Natural killer cell treated with Interleukin-12 subunit alpha and Interleukin-12 subunit beta and Interleukin-15 and Interleukin-18, amount 100 ng/mL, for 72 hours (primary cell): ENCODE results near the gene NEB. TPM values are rescaled to one million over a fixed set of nuclear protein-coding genes. Genes with fewer than 3 reads are reported as not detected.
"Not testable (repeated sequence)": the region's sequence is repeated elsewhere in the genome, so short reads cannot be mapped to it uniquely, and the experiment has no call there.

Source experiments
- ATAC-seq, 2 donors: fragments of 150-1000 bp; cut with Tn5 transposase in 1 of 2; sonication (Bioruptor Pico), chemical (Tn5 transposase) in 1 of 2; 2 replicates each; pipeline ENCODE4 v1.10.0; 2021
- DNase-seq: peaks from one replicate; pipeline ENCODE4 v3.0.0; 2022; ENCODE audit warnings: low spot score
- H3K27ac Mint-ChIP-seq, 2 donors: 1 replicate in 1 of 2; 2 replicates in 1 of 2; pipeline ENCODE4 v1.8.0; 2022; ENCODE audit warnings: mixed read lengths in 2 of 2, mild to moderate bottlenecking in 1 of 2, moderate library complexity in 1 of 2
- H3K27me3 Mint-ChIP-seq, 2 donors: 1 replicate in 1 of 2; 2 replicates in 1 of 2; pipeline ENCODE4 v1.8.0; 2022; ENCODE audit warnings: mixed read lengths in 2 of 2
- H3K36me3 Mint-ChIP-seq: one replicate; pipeline ENCODE4 v1.8.0; 2022; ENCODE audit warnings: mixed read lengths
- H3K4me1 Mint-ChIP-seq, 2 donors: 1 replicate in 1 of 2; 2 replicates in 1 of 2; pipeline ENCODE4 v1.8.0; 2022; ENCODE audit warnings: low read depth in 2 of 2, mixed read lengths in 2 of 2, mild to moderate bottlenecking in 1 of 2
- H3K4me3 Mint-ChIP-seq: one replicate; pipeline ENCODE4 v1.8.0; 2022; ENCODE audit warnings: mixed read lengths
- H3K9me3 Mint-ChIP-seq: 2 replicates; pipeline ENCODE4 v1.8.0; 2022; ENCODE audit warnings: mixed read lengths
- total RNA-seq, 2 donors: library from RNA; stranded (reverse); gene quantifications; one replicate each; pipeline ENCODE4 v1.2.3, GENCODE V29; 2022

The NEB gene
- total RNA-seq, 2 donors from 2014 or later = 0.31 to 2.3 TPM

GRCh38 chr2:151669585-151670081 is 64.6 kb downstream of the NEB start:
- H3K4me3 Mint-ChIP-seq = peak overlapping the region; percentile 68
- peak overlapping the region; percentile 3 to 38 for H3K27ac Mint-ChIP-seq
- H3K36me3 Mint-ChIP-seq = no peaks in the 10 kb centered on the region
- H3K27me3 Mint-ChIP-seq = no peaks in the 10 kb centered on the region
- H3K4me1 Mint-ChIP-seq = peaks cover 31 to 38% of the 10 kb centered on the region in 2 donors
- H3K9me3 Mint-ChIP-seq = no peaks in the 10 kb centered on the region
- DNase-seq (peak; percentile 62), ATAC-seq (peak; percentile 86 to 87)

DNA sequence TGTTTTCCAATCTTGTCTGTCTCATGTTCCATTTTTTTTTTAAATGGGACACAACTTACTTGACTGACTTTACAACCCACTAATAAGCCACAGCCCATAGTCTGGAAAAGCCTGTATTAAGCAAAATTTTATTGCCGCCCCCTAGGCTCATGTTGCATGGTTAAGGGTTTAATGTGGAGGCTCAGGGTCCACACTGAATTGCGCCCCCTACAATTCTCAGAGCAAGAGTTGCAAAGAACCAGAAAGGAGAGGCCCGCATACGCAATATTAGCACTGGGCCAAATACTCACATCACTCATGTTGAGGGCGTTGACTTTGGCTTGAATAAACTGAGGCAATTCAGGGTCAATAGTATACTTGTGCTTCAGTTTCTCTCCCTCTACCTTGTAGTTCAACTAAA is 65.5 kb downstream of the NEB start:
- Mint-ChIP-seq H3K4me1 (peaks cover 31 to 38% of the 10 kb centered on the region in 2 donors), H3K9me3 (no peaks in the 10 kb centered on the region), H3K27ac (peak overlapping the region in 1 of 2 donors; percentile 3), H3K27me3 (no peaks in the 10 kb centered on the region), H3K4me3 (peak overlapping the region; percentile 68), H3K36me3 (peaks cover 2% of the 10 kb centered on the region)
- DNase-seq (no peak), ATAC-seq (no peak)

- Mint-ChIP-seq H3K36me3 (peaks cover 11% of the 10 kb centered on the region), H3K27ac (no peak overlapping the region), H3K9me3 (no peaks in the 10 kb centered on the region), H3K4me3 (no peak overlapping the region), H3K27me3 (no peaks in the 10 kb centered on the region), H3K4me1 (peaks cover 20 to 22% of the 10 kb centered on the region in 2 donors)
- no peak for ATAC-seq
- DNase-seq = no peak
These were observed 68.3 kb downstream of the NEB start for GRCh38 chr2:151665959-151666358.

DNA sequence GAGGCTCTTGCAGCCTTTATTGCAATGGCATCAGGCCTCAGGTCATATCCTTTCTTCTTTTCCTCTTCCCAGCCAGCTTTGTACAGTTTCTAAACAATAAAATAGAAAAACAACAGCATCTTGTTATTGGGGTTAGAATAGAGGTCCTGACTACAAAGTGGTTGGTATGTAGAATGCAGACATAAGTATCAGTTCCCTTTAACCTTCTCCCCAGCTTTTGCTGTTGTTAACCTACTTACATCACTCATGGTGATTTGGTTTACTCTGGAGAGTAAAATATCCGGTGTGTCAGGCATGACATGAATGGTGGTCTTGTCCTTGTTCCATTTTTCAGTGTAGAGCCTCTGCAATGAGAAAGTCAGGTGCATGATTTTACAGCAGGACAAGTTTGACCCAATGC is 69.8 kb downstream of the NEB start:
- Mint-ChIP-seq H3K27ac (no peak overlapping the region), H3K9me3 (no peaks in the 10 kb centered on the region), H3K4me3 (no peak overlapping the region), H3K4me1 (peaks cover 6 to 8% of the 10 kb centered on the region in 2 donors), H3K36me3 (peaks cover 11% of the 10 kb centered on the region), H3K27me3 (no peaks in the 10 kb centered on the region)
- ATAC-seq (no peak), DNase-seq (no peak)

GRCh38 chr2:151661625-151662024 is 72.7 kb downstream of the NEB start:
- ATAC-seq = no peak
- DNase-seq = no peak
- Mint-ChIP-seq H3K4me1 (peaks cover 0 to 3% of the 10 kb centered on the region in 2 donors), H3K36me3 (peaks cover 11% of the 10 kb centered on the region), H3K9me3 (no peaks in the 10 kb centered on the region), H3K27ac (no peak overlapping the region), H3K4me3 (no peak overlapping the region), H3K27me3 (no peaks in the 10 kb centered on the region)

DNA sequence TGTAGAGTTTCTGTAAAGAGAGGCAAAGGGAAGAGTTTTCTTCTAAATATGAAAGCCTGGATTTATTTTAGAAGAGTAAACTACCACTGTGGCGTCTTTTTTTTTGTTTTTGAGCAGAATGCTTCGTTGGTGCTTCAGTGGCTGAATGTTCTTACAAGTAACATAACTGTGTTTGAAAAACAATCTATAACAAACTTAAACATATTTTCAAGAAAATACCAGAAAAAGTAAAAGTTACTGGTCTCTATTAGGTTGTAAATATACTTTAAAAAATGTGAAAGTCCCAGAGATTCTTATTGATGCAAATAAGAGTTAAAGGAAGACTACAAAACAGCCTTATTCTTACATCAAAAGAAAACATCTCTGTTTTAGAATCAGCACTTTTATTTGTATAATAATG is 76.2 kb downstream of the NEB start:
- Mint-ChIP-seq H3K4me3 (no peak overlapping the region), H3K27me3 (no peaks in the 10 kb centered on the region), H3K36me3 (peaks cover 6% of the 10 kb centered on the region), H3K27ac (no peak overlapping the region), H3K9me3 (no peaks in the 10 kb centered on the region), H3K4me1 (peaks cover 0 to 3% of the 10 kb centered on the region in 2 donors)
- ATAC-seq = no peak
- no peak for DNase-seq

DNA sequence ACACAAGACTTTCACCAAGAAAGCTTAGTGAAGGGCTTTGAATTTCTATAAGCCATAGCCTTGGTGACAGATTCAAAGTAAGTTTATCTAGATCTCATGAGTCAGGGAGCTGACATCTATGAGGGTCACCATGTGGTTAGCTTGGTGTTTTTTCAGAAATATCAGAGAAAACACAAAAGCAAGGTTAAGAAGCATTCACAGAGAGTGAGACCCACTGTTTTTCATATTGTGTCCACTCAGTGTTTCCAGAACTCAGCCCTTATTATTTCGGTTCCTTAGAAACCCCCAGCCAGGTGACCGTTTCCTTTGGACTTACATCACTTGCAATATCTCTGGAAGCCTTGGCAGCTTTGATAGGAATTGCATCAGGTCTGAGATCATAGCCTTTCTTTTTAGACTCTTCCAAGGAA is 76.6 kb downstream of the NEB start:
- Mint-ChIP-seq H3K9me3 (no peaks in the 10 kb centered on the region), H3K27me3 (no peaks in the 10 kb centered on the region), H3K36me3 (peaks cover 2% of the 10 kb centered on the region), H3K4me3 (no peak overlapping the region), H3K27ac (no peak overlapping the region), H3K4me1 (peaks cover 0 to 3% of the 10 kb centered on the region in 2 donors)
- ATAC-seq (no peak), DNase-seq (no peak)

- Mint-ChIP-seq H3K27ac (no peak overlapping the region), H3K36me3 (no peaks in the 10 kb centered on the region)
These were observed 78.4 kb downstream of the NEB start for GRCh38 chr2:151655663-151656398.

DNA sequence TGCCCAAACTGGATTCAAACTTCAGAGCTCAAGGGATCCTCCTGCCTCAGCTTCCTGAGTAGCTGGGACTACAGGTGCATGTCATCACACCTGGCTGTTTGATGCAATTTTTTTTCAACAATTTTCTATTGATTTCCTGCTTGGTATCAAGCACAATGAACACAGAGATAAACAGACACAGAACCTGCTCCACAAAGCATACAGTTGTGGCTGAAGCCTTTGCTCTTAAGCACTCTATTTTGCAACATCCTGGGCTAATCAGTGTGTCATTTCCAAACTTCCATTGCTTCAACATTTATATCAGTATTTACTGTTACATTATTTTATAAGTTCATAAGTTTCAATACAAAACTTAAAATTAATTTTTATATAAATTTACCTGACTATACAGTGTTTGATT is 79.4 kb downstream of the NEB start:
- Mint-ChIP-seq H3K27me3 (no peaks in the 10 kb centered on the region), H3K27ac (no peak overlapping the region), H3K4me3 (no peak overlapping the region), H3K9me3 (no peaks in the 10 kb centered on the region), H3K36me3 (no peaks in the 10 kb centered on the region), H3K4me1 (peaks cover 0 to 3% of the 10 kb centered on the region in 2 donors)
- no peak for DNase-seq
- no peak for ATAC-seq

More at GRCh38 chr2:151655663-151656398, 78.4 kb downstream of the NEB start:
- peaks cover 0 to 3% of the 10 kb centered on the region in 2 donors for H3K4me1 Mint-ChIP-seq
- ATAC-seq (no peak), DNase-seq (no peak)
- H3K9me3 Mint-ChIP-seq = no peaks in the 10 kb centered on the region
- no peak overlapping the region for H3K4me3 Mint-ChIP-seq
- H3K27me3 Mint-ChIP-seq = no peaks in the 10 kb centered on the region

DNA sequence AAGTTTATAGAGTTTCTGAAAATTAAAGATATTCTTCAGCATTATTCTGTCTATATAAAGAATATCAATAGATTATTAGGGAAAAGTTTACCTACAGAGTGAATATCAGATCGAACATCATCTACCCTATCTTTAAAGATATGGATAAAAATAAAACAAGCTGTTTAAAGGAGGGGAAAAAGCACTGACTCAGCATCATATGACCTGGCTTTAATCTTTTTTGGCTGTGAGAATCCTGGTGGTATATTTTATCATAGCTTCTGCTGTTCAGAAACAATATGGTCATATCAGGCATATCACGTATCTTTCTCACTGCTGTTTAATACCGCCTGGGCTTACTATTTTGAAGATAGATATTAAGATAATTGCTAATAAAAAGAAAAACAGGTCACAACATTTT is 80.2 kb downstream of the NEB start:
- H3K27ac Mint-ChIP-seq = no peak overlapping the region
- no peaks in the 10 kb centered on the region for H3K36me3 Mint-ChIP-seq
- H3K9me3 Mint-ChIP-seq = no peaks in the 10 kb centered on the region
- no peaks in the 10 kb centered on the region for H3K27me3 Mint-ChIP-seq
- no peak for ATAC-seq
- DNase-seq = no peak
- no peak overlapping the region for H3K4me3 Mint-ChIP-seq
- H3K4me1 Mint-ChIP-seq = peaks cover 0 to 3% of the 10 kb centered on the region in 2 donors

DNA sequence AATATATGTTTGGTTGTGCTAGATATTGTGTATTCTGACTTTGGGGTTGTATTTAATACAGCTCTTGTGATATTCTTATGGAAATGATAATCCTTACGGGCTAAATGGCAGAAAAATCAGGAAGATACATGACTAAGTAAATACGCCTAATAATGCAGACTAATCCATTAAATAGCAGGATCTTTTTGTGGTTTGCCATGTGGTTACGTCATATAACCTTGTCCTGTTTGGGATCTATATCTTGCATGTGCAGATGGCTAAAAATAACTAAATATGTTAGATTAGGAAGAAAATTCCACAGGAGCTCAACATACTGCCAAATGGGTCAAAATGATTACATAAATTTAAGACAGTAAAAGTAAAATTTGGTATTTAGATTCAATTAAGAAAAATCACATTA is 83.0 kb downstream of the NEB start:
- DNase-seq (no peak), ATAC-seq (no peak)
- H3K27me3 Mint-ChIP-seq = no peaks in the 10 kb centered on the region

DNA sequence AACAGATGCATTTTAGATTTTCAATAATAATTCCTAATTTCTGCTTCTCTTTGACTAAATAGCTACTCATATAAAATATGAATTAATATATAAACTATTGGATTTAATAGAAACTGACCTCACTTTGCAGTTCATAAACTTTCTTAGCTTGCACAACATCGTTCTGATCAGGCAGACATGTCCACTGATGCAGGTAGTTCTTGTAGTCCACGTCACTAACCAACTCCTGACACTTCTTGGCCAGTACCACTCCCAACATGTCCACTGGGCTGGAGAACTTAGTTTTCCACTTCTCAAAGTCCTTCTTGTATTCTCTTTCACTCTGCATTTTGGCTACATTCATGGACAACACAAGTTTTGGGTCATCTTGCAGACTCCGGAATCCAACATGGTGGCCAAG is 83.8 kb downstream of the NEB start:
- ATAC-seq = no peak
- DNase-seq = no peak
- H3K36me3 Mint-ChIP-seq = no peaks in the 10 kb centered on the region
- no peak overlapping the region for H3K4me3 Mint-ChIP-seq
- no peaks in the 10 kb centered on the region for H3K4me1 Mint-ChIP-seq
- peaks cover 2% of the 10 kb centered on the region for H3K9me3 Mint-ChIP-seq
- H3K27ac Mint-ChIP-seq = no peak overlapping the region
- no peaks in the 10 kb centered on the region for H3K27me3 Mint-ChIP-seq

More for the DNA sequence above, 83.0 kb downstream of the NEB start:
- no peaks in the 10 kb centered on the region for H3K4me1 Mint-ChIP-seq
- peaks cover 2% of the 10 kb centered on the region for H3K9me3 Mint-ChIP-seq
- no peak overlapping the region for H3K27ac Mint-ChIP-seq
- no peaks in the 10 kb centered on the region for H3K36me3 Mint-ChIP-seq
- H3K4me3 Mint-ChIP-seq = no peak overlapping the region

DNA sequence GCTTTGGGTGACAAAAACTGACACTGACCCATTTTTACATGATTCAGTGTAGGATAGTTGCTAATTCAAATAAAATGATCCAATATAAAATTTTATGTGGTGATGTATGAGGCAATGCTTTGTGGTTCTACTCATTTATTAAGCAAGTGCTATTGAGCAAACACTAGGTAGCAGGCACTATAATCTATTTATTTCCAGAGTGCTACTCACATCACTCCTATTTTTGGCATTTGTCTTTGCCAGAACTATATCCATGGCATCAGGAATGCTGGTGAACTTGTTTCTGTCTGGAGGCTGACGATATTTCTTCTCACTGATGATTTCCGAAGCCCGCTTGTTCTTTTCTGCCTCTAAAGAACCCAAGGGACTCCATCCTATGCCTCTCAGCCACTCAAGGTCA is 84.3 kb downstream of the NEB start:
- no peak for DNase-seq
- Mint-ChIP-seq H3K9me3 (peaks cover 2% of the 10 kb centered on the region), H3K36me3 (no peaks in the 10 kb centered on the region), H3K4me1 (no peaks in the 10 kb centered on the region), H3K27ac (no peak overlapping the region), H3K4me3 (no peak overlapping the region), H3K27me3 (no peaks in the 10 kb centered on the region)
- no peak for ATAC-seq

DNA sequence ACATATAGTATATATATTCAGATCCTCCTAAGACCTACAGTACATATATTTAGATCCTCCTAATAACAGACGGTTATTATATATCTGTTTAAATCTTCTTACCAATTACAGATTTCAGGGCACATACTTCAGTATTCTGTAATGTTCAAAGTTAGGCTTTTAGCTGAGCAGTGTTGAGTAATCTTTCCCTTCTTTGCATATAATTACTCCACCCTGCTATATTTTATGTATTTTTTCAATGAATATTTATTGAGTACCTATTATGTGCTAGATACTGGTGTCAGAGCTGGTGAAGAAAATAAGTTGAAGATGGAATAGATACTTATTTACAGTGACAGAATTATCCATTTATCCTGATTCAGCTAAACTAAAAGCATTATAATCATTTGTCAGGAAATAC is 84.9 kb downstream of the NEB start:
- Mint-ChIP-seq H3K9me3 (peaks cover 2% of the 10 kb centered on the region), H3K27me3 (no peaks in the 10 kb centered on the region), H3K27ac (no peak overlapping the region), H3K4me1 (no peaks in the 10 kb centered on the region), H3K4me3 (no peak overlapping the region), H3K36me3 (no peaks in the 10 kb centered on the region)
- ATAC-seq (no peak), DNase-seq (no peak)

DNA sequence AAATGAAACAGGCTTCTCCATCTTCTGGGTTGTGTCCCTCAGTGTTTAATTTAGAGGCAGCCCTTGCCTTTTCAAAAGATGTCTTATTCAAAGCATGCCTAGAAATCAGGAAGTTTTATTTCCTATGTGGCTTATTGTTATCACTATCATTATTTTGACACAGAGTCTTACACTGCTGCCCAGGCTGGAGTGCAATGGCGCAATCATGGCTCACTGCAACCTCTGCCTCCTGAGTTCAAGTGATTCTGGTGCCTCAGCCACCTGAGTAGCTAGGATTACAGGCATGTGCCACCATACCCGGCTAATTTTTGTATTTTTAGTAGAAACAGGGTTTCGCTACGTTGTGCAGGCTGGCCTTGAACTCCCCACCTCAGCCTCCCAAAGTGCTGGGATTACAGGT is 87.8 kb downstream of the NEB start:
- not testable (repeated sequence) for DNase-seq, H3K27ac Mint-ChIP-seq, ATAC-seq

More for the DNA sequence above, 87.8 kb downstream of the NEB start:
- H3K9me3 Mint-ChIP-seq, H3K27me3 Mint-ChIP-seq, H3K4me1 Mint-ChIP-seq, H3K36me3 Mint-ChIP-seq, H3K4me3 Mint-ChIP-seq: not testable (repeated sequence)
